Measurements from ENCODE around the gene MEI1. TPM values are rescaled to one million over a fixed set of nuclear protein-coding genes. Genes with fewer than 3 reads are reported as not detected.

MEI1 gene
- total and polyA plus RNA-seq, 9 of the 15 experiments (the other 6 are each of a cell fraction or from before 2014, with no cell fraction given) = 0.08 to 0.68 (median 0.18) TPM; not detected in 2

DNA sequence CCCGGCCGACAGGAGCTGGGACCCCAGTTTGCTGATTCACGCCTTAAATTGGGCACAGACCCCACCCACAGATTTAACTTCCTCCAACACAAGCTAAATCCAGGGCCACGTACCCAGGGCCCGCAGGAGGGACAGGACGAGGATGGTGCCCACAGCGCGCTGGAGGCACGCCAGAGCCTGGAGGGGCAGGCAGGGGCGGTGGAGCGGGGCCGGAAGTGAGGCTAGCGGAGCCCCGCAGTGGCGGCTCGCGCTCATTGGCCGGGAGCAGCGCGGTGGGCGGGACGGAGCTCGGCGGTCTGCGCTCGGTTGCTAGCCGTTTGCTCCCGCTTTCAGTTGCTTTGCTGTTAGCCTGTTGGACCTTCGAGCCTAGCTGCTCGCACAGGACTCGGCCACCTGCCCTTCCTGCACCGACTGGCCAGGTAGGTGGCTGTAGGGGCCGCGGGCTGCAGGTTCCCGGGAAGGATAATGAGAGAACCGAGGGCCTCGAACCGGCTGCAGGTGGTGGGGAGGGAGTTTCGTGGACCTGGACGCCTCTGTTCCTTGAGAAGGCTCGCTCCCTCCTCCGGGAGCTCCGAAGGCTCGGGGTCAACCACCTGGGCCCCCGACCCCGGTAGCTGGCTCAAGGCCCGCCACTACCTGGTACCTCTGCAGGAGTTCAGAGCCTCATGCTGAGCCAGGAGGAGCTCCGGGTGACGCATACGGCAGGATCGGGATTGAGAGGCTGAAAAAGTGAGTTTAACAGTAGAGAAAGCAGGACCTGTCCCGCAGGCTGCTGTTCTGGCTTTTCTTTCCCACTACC lies 101.2 kb downstream of the MEI1 start, which contains the start of gene CCDC134 (continued):
- peak; percentile 56; the same call in 1 of the 2 replicates for TF ChIP-seq PML (IDR thresholded peaks at IDR 0.05; ENCODE audit: low read length)
- 0 out of 2 replicates have a peak, but pooled peaks have one; percentile 21 for TF ChIP-seq ZFP91 (CRISPR knock-in tag; IDR thresholded peaks at IDR 0.05)
- no peak for TF ChIP-seq HMGXB4 (CRISPR knock-in tag; IDR thresholded peaks at IDR 0.05)
- TF ChIP-seq ZNF324 (CRISPR knock-in tag; IDR thresholded peaks at IDR 0.05) = no peak
- no peak for TF ChIP-seq ZNF764 (CRISPR knock-in tag; IDR thresholded peaks at IDR 0.05; ENCODE audit: low read depth)
- no peak for TF ChIP-seq FOXK1 (CRISPR knock-in tag; IDR thresholded peaks at IDR 0.05; ENCODE audit: borderline replicate concordance)
- TF ChIP-seq YY1 (IDR thresholded peaks at IDR 0.05; ENCODE audit: borderline replicate concordance in 1 of 3, control insufficient read depth in 1 of 3, extremely low read depth in 1 of 3, insufficient read depth in 3 of 3, insufficient read length in 1 of 3, insufficient replicate concordance in 2 of 3, low read depth in 1 of 3, low read length in 2 of 3) = peak in 2 of 3 experiments; percentile 11 to 51
- TF ChIP-seq, protein P1, sequence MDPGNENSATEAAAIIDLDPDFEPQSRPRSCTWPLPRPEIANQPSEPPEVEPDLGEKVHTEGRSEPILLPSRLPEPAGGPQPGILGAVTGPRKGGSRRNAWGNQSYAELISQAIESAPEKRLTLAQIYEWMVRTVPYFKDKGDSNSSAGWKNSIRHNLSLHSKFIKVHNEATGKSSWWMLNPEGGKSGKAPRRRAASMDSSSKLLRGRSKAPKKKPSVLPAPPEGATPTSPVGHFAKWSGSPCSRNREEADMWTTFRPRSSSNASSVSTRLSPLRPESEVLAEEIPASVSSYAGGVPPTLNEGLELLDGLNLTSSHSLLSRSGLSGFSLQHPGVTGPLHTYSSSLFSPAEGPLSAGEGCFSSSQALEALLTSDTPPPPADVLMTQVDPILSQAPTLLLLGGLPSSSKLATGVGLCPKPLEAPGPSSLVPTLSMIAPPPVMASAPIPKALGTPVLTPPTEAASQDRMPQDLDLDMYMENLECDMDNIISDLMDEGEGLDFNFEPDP (CRISPR knock-in tag; IDR thresholded peaks at IDR 0.05) = no peak
- TF ChIP-seq HNRNPH1 (optimal IDR thresholded peaks at IDR 0.05; ENCODE audit: low read depth, low read length) = no peak
- 0 out of 2 replicates have a peak, but pooled peaks have one; percentile 16 for TF ChIP-seq ETV5 (CRISPR knock-in tag; IDR thresholded peaks at IDR 0.05; ENCODE audit: low read depth)
- no peak for TF ChIP-seq SREBF2 (CRISPR knock-in tag; IDR thresholded peaks at IDR 0.05)
- TF ChIP-seq KDM1A (IDR thresholded peaks at IDR 0.05) = no peak

Measured in K562 (cell line).